PC-3 (cell line): ENCODE data around the gene GPC5. TPM values are rescaled to one million over a fixed set of nuclear protein-coding genes. Genes with fewer than 3 reads are reported as not detected.

ENCODE experiments used
- ATAC-seq: fragments of 200-7000 bp; cut with Tn5 transposase; 2 replicates; pipeline ENCODE4 v1.9.1; 2020; ENCODE audit warnings: mild to moderate bottlenecking, moderate library complexity
- BruUV-seq: library from RNA; stranded (reverse); fragments of 400-500 nt; replicated peaks from 2 replicates; lab custom pipeline; 2021; lab: Mats Ljungman, UMichigan
- CTCF ChIA-PET: fragments of 300-600 bp; sonication (Branson Sonifier 250); formaldehyde crosslinking; loops from one replicate; lab custom pipeline; 2022; ENCODE audit warnings: antibody characterized with exemption; lab: Charles Lee
- POLR2A ChIA-PET: fragments of 300-600 bp; sonication (Branson Sonifier 250); formaldehyde crosslinking; loops from one replicate; lab custom pipeline; 2022; ENCODE audit warnings: antibody characterized with exemption; ENCODE audit not compliant: unreplicated experiment; lab: Charles Lee
- DNase-seq: peaks from one replicate; pipeline ENCODE4 v3.0.0-alpha.2; 2015
- H2AFZ ChIP-seq: fragments of 300-600 bp; sonication (generic); 2 replicates; pipeline ENCODE4 v1.6.0; 2016; ENCODE audit warnings: antibody characterized with exemption, low read length
- H3F3A ChIP-seq: fragments of 300-600 bp; sonication (generic); one replicate; pipeline ENCODE4 v1.6.0; 2017; ENCODE audit warnings: antibody characterized with exemption, low read length, control low read depth, mild to moderate bottlenecking; ENCODE audit not compliant: unreplicated experiment
- H3K27ac ChIP-seq: fragments of 300-600 bp; sonication (generic); 2 replicates; pipeline ENCODE4 v1.5.1; 2016; ENCODE audit warnings: mild to moderate bottlenecking, low read length
- H3K27me3 ChIP-seq: fragments of 300-600 bp; sonication (generic); 2 replicates; pipeline ENCODE4 v1.6.1; 2016; ENCODE audit warnings: low read length, mixed read lengths
- H3K36me3 ChIP-seq: fragments of 300-600 bp; sonication (generic); 2 replicates; pipeline ENCODE4 v1.6.1; 2016; ENCODE audit warnings: low read depth, mixed run types, low read length, mixed read lengths
- H3K4me1 ChIP-seq: fragments of 300-600 bp; sonication (generic); 2 replicates; pipeline ENCODE4 v1.5.1; 2016; ENCODE audit warnings: low read length; ENCODE audit not compliant: insufficient read depth
- H3K4me2 ChIP-seq: fragments of 300-600 bp; sonication (generic); 2 replicates; pipeline ENCODE4 v1.6.0; 2016; ENCODE audit warnings: low read length
- H3K4me3 ChIP-seq: fragments of 300-600 bp; sonication (generic); 2 replicates; pipeline ENCODE4 v1.5.1; 2016; ENCODE audit warnings: mild to moderate bottlenecking, low read length, mixed read lengths
- H3K79me2 ChIP-seq: fragments of 300-600 bp; sonication (generic); 2 replicates; pipeline ENCODE4 v1.6.1; 2017; ENCODE audit warnings: low read length, mixed read lengths
- H3K9ac ChIP-seq: fragments of 300-600 bp; sonication (generic); 2 replicates; pipeline ENCODE4 v1.6.0; 2016; ENCODE audit warnings: mild to moderate bottlenecking, low read length
- H3K9me2 ChIP-seq: fragments of 300-600 bp; sonication (generic); replicated peaks from 2 replicates; pipeline ENCODE4 v1.6.1; 2016; ENCODE audit warnings: mixed run types, low read length, mixed read lengths
- H3K9me3 ChIP-seq: fragments of 300-600 bp; sonication (generic); 2 replicates; pipeline ENCODE4 v1.6.1; 2016; ENCODE audit warnings: low read length, mixed read lengths
- H4K20me1 ChIP-seq: fragments of 300-600 bp; sonication (generic); 2 replicates; pipeline ENCODE4 v1.6.1; 2016; ENCODE audit warnings: low read length, mixed read lengths
- EZH2 ChIP-seq: fragments of 300-600 bp; sonication (generic); IDR thresholded peaks from one replicate; pipeline ENCODE4 v1.6.1; 2017; ENCODE audit warnings: antibody characterized with exemption, mild to moderate bottlenecking, low read length; ENCODE audit not compliant: unreplicated experiment
- EZH2phosphoT487 ChIP-seq: fragments of 300-600 bp; sonication (generic); IDR thresholded peaks from 2 replicates; pipeline ENCODE4 v1.6.1; 2018; ENCODE audit warnings: mild to moderate bottlenecking, antibody characterized with exemption, low read length, borderline replicate concordance
- intact Hi-C: fragments of 100-400 bp; cut with micrococcal nuclease; formaldehyde crosslinking; loops from 2 replicates; pipeline ENCODE4 v1.9.0; 2023
- total RNA-seq: library from RNA; depleted of rRNA; stranded (reverse); fragments of >200 nt; gene quantifications from 2 replicates; pipeline ENCODE4 v1.2.3, GENCODE V29; 2014
- TF ChIP-seq, protein P1 (sequence below): fragments of 300-600 bp; sonication (generic); conservative IDR thresholded peaks from 2 replicates; pipeline ENCODE4 v1.5.1; 2017; ENCODE audit warnings: antibody characterized with exemption, low read depth, mild to moderate bottlenecking, low read length

GPC5 gene
- total RNA-seq, 1 experiment from 2014 or later = not detected

- Histone ChIP-seq H3K4me1 (peaks cover 9% of the 10 kb centered on the region), H3F3A (peaks cover 8% of the 10 kb centered on the region), H4K20me1 (peaks cover 70% of the 10 kb centered on the region), H3K79me2 (peaks cover 30% of the 10 kb centered on the region), H3K4me2 (no peak overlapping the region), H3K36me3 (peaks cover 69% of the 10 kb centered on the region), H3K27me3 (no peaks in the 10 kb centered on the region), H3K9me3 (no peaks in the 10 kb centered on the region), H3K27ac (no peak overlapping the region), H3K9me2 (no peaks in the 10 kb centered on the region), H3K4me3 (no peak overlapping the region), H3K9ac (no peak overlapping the region), H2AFZ (no peak overlapping the region)
- no peak for DNase-seq
- intact Hi-C loops = no loop called here
- ChIA-PET POLR2A (no interaction called here), CTCF (no interaction called here)
- TF ChIP-seq, protein P1, sequence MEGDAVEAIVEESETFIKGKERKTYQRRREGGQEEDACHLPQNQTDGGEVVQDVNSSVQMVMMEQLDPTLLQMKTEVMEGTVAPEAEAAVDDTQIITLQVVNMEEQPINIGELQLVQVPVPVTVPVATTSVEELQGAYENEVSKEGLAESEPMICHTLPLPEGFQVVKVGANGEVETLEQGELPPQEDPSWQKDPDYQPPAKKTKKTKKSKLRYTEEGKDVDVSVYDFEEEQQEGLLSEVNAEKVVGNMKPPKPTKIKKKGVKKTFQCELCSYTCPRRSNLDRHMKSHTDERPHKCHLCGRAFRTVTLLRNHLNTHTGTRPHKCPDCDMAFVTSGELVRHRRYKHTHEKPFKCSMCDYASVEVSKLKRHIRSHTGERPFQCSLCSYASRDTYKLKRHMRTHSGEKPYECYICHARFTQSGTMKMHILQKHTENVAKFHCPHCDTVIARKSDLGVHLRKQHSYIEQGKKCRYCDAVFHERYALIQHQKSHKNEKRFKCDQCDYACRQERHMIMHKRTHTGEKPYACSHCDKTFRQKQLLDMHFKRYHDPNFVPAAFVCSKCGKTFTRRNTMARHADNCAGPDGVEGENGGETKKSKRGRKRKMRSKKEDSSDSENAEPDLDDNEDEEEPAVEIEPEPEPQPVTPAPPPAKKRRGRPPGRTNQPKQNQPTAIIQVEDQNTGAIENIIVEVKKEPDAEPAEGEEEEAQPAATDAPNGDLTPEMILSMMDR = no peak
- no peak for TF ChIP-seq EZH2phosphoT487
- no peak for TF ChIP-seq EZH2
- BruUV-seq = no TSS peak
- no peak for ATAC-seq
Observed at GRCh38 chr13:91355099-91355825, 43.2 kb upstream of the GPC5 start.

DNA sequence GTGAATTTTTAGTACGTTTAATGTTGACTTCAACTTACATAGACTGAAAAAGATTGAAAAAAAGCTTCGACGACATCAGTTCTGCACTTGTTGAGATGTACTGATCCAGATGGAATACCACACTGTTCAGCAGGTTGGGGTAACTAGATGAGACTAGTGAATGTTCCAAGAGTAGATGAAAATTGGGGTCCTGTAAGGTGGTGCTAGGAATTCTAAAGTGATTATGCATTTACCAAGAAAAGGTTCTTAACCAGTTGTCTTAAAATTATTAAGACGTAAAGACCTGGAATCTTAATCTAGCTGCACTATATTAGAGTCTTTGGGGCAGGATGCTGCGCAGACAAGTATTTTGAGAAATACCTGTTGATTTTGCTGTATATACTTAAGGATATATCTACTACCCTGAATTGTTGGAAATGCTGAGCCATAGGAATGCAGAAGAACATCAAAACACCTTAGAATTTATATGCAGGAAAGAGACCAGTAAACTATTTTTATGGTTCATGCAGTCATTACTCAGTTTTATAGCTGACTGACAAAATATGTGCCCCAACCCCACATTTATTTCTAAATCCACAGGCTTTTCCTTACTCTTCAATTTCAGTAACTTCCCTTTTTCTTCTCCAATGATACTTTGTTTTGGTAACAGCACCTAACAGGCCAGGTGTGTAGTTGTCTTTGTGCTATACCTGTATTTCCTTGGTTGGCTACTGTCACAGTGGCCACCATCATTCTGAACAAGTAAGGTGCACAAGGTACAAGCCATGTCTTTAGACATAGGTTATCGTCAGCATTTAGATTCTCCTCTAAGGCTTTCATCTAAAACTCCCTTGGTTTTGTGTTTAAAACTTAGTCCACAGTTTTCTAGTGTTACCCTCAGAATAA, 42.4 kb upstream of the GPC5 start:
- DNase-seq (no peak), ATAC-seq (no peak)
- BruUV-seq = no TSS peak
- H3K9me2 ChIP-seq = no peaks in the 10 kb centered on the region
- POLR2A ChIA-PET = interaction anchor here (0.6 kb wide), 1 partner anchor 56 kb away, joined by 5 read pairs; no protein-coding TSS in a partner anchor
- peaks cover 22% of the 10 kb centered on the region for H3K79me2 ChIP-seq
- intact Hi-C loops = no loop called here
- H3K36me3 ChIP-seq = peaks cover 61% of the 10 kb centered on the region
- H3K4me2 ChIP-seq = no peak overlapping the region
- CTCF ChIA-PET = no interaction called here
- H3K27ac ChIP-seq = no peak overlapping the region
- peaks cover 8% of the 10 kb centered on the region for H3F3A ChIP-seq
- peaks cover 62% of the 10 kb centered on the region for H4K20me1 ChIP-seq
- no peaks in the 10 kb centered on the region for H3K9me3 ChIP-seq
- H3K4me3 ChIP-seq = no peak overlapping the region
- H3K4me1 ChIP-seq = peaks cover 1% of the 10 kb centered on the region
- H3K9ac ChIP-seq = no peak overlapping the region
- no peaks in the 10 kb centered on the region for H3K27me3 ChIP-seq
- H2AFZ ChIP-seq = no peak overlapping the region
- TF ChIP-seq EZH2 (no peak), EZH2phosphoT487 (no peak)
- TF ChIP-seq, protein P1 = no peak
